ENCODE results near the gene PTPRCAP.

Gene PTPRCAP

DNA sequence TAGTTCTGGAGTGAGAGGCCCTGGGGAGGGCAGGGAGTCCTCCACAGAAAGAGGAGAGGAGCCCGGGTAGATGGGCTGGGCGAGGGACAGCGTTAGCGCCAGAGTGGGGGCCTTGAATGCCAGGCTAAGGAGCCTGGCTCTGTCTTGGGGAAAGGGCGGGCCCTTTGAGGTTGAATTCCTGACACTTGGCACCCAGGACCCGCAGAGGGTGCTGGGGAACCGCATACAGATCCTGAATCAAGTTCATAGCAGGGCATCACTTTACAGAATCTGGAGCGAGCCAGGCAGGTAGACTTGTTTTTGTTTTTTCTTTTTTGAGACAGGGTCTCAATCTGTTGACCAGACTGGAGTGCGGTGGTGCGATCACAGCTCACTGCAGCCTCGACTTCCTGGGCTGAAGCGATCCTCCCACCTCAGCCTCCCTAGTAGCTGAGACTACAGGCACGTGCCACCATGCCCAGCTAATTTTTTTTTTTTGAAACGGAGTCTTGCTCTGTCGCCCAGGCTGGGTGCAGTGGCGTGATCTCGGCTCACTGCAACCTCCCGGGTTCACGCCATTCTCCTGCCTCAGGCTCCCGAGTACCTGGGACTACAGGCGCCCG is 16.0 kb downstream of the PTPRCAP start:
- Histone ChIP-seq H3K4me3 (ENCODE audit: low read length) (no peak overlapping the region; the same call in 1 of the 2 replicates), H3K27ac (ENCODE audit: low read length) (no peak overlapping the region), H3K4me1 (ENCODE audit: control insufficient read depth, insufficient read depth, low read length) (peaks cover 4% of the 10 kb centered on the region; the same call in 1 of the 2 replicates), H3K36me3 (ENCODE audit: control insufficient read depth, insufficient read depth, low read length) (no peaks in the 10 kb centered on the region), H3K9me3 (ENCODE audit: control insufficient read depth, insufficient read depth, low read length) (no peaks in the 10 kb centered on the region), H3K27me3 (ENCODE audit: control insufficient read depth, insufficient read depth, low read length) (no peaks in the 10 kb centered on the region)
- DNase-seq (ENCODE audit: low read depth, low spot score): no peak
- WGBS (ENCODE audit: insufficient coverage, insufficient read length): no CpG with 5 or more reads among the region's 22 CpGs

DNA sequence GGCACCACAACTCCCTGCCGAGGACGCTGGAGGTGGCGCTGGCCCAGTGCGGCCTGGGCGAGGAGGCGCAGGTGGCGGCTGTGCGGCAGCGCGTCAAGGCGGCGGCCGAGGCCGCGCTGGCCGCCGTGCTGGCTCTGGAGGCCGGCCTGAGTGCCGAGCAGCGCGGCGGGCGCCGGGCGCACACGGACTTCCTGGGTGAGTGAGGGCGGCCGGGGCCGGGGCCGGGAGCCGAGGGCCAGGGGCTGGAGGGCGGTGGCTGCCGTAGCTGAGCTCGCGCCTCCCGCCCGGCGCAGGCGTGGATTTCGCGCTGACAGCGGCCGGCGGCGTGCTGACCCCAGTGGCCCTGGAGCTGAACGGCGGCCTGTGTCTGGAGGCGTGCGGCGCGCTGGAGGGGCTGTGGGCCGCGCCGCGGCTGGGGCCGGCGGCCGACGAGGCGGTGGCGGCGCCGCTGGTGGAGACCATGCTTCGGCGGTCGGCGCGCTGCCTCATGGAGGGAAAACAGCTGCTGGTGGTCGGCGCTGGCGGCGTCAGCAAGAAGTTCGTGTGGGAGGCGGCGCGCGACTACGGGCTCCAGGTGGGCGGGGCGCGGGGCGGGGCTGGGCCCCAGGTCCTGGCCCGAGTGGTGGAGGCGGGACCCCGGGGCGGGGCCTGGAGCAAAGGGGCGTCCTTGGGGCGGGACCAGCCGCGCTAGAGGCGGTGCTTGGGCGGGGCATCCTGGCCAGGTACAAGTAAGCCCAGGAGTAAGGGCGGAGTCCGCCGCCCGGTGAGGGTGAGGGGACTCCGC is 16.6 kb downstream of the PTPRCAP start:
- Histone ChIP-seq H3K27me3 (ENCODE audit: control insufficient read depth, insufficient read depth, low read length) (no peaks in the 10 kb centered on the region), H3K4me3 (ENCODE audit: low read length) (peak overlapping the region; percentile 49; the same call in 1 of the 2 replicates), H3K36me3 (ENCODE audit: control insufficient read depth, insufficient read depth, low read length) (no peaks in the 10 kb centered on the region), H3K9me3 (ENCODE audit: control insufficient read depth, insufficient read depth, low read length) (no peaks in the 10 kb centered on the region), H3K4me1 (ENCODE audit: control insufficient read depth, insufficient read depth, low read length) (peaks cover 9% of the 10 kb centered on the region), H3K27ac (ENCODE audit: low read length) (no peak overlapping the region)
- WGBS (ENCODE audit: insufficient coverage, insufficient read length): no CpG with 5 or more reads among the region's 97 CpGs
- DNase-seq (ENCODE audit: low read depth, low spot score): no peak

DNA sequence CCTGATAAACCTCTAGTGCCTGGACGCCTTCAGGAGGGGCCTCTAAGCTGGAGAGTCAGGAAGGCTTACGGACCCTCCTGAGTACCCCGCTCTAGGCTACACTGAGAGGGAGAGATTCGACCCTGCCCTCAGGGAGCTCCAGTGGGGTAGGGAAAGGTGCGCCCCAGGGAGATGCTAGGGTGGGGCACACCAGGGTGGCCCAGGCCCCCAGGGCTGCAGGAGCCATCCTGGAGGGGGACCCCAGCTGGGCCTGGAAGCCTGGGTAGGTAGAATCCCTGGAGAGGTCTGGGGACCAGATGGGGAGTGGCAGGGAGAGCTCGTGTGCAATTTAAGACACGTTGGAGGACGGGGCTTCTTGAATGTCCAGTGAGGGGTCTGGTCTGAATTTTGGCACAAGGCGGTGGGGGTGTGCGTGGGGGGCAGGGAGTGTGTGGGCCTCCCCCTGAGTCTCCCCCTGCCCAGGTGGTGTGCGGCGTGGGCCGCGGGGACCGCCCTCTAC is 17.3 kb downstream of the PTPRCAP start:
- H3K9me3 ChIP-seq (ENCODE audit: control insufficient read depth, insufficient read depth, low read length): no peaks in the 10 kb centered on the region
- no CpG with 5 or more reads among the region's 15 CpGs for WGBS (ENCODE audit: insufficient coverage, insufficient read length)
- H3K36me3 ChIP-seq (ENCODE audit: control insufficient read depth, insufficient read depth, low read length): no peaks in the 10 kb centered on the region
- H3K4me3 ChIP-seq (ENCODE audit: low read length): peak overlapping the region; percentile 49; the same call in 1 of the 2 replicates
- H3K4me1 ChIP-seq (ENCODE audit: control insufficient read depth, insufficient read depth, low read length): peaks cover 9% of the 10 kb centered on the region
- H3K27ac ChIP-seq (ENCODE audit: low read length): no peak overlapping the region
- H3K27me3 ChIP-seq (ENCODE audit: control insufficient read depth, insufficient read depth, low read length): no peaks in the 10 kb centered on the region
- DNase-seq (ENCODE audit: low read depth, low spot score): no peak

DNA sequence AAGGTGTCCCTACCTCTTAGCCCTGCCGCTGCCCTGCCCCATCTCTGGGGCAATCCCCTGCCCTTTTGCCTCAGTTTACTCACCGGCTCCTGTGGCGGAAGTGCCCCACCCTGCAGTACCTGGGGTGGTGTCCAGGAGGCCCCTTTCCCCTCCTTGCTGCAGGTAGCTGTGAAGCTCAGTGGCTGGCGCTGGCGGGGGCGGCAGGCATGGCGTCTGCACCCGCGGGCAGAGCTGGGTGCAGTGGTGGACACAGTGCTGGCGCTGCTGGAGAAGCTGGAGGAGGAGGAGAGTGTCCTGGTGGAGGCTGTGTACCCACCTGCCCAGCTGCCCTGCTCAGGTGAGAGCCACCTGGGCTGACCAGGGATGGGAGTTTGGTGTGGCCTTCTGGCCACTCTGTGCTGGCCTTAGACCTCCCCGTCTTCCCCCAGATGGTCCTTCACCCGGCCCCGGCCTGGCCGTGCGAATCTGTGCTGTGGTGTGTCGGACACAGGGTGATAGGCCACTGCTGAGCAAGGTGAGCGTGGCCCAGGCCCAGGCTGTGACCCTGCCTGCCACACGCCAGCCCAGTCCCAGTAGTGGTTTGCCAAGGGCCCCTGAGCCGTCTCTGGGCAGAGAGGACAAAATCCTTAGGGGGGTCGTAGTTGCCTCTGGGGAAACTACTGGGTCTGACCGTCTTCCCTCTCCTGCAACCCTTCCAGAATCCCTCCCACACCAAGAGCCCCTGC is 18.0 kb downstream of the PTPRCAP start:
- Histone ChIP-seq H3K36me3 (ENCODE audit: control insufficient read depth, insufficient read depth, low read length) (no peaks in the 10 kb centered on the region), H3K27me3 (ENCODE audit: control insufficient read depth, insufficient read depth, low read length) (no peaks in the 10 kb centered on the region), H3K4me3 (ENCODE audit: low read length) (no peak overlapping the region), H3K27ac (ENCODE audit: low read length) (no peak overlapping the region), H3K9me3 (ENCODE audit: control insufficient read depth, insufficient read depth, low read length) (no peaks in the 10 kb centered on the region), H3K4me1 (ENCODE audit: control insufficient read depth, insufficient read depth, low read length) (peaks cover 9% of the 10 kb centered on the region)
- WGBS (ENCODE audit: insufficient coverage, insufficient read length): no CpG with 5 or more reads among the region's 21 CpGs
- DNase-seq (ENCODE audit: low read depth, low spot score): no peak

DNA sequence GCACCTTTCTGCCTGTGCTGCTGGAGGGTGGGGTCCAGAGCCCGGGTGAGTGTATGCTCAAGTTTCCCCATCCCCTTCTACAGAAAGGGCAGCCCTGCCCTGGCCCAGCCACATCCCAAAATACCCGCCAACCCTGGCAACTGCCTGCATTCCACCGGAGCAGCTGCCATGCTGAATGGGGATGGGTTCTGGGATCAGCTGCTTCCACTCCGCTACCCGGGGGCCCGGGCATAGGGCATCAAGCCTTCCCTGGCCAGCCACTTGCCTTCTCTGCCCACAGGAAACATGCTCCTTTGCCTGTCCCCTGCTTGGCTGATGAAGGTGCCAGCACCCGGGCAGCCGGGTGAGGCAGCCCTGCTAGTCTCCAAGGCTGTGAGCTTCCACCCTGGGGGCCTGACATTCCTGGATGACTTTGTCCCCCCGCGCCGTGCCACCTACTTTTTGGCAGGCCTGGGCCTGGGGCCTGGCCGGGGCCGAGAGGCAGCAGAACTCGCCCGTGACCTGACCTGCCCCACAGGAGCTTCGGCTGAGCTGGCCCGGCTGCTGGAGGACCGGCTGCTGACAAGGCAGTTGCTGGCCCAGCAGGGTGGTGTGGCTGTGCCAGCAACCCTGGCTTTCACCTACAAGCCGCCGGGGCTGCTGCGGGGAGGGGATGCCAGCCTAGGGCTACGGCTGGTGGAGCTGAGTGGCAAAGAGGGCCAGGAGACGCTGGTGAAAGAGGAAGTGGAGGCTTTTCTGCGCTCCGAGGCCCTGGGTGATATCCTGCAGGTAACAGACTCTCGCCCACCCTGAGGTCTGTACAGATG is 18.8 kb downstream of the PTPRCAP start:
- no peaks in the 10 kb centered on the region for H3K36me3 ChIP-seq (ENCODE audit: control insufficient read depth, insufficient read depth, low read length)
- WGBS (ENCODE audit: insufficient coverage, insufficient read length): no CpG with 5 or more reads among the region's 26 CpGs
- H3K9me3 ChIP-seq (ENCODE audit: control insufficient read depth, insufficient read depth, low read length): no peaks in the 10 kb centered on the region
- no peaks in the 10 kb centered on the region for H3K27me3 ChIP-seq (ENCODE audit: control insufficient read depth, insufficient read depth, low read length)
- H3K4me3 ChIP-seq (ENCODE audit: low read length): no peak overlapping the region
- peaks cover 9% of the 10 kb centered on the region for H3K4me1 ChIP-seq (ENCODE audit: control insufficient read depth, insufficient read depth, low read length)
- H3K27ac ChIP-seq (ENCODE audit: low read length): no peak overlapping the region
- no peak for DNase-seq (ENCODE audit: low read depth, low spot score)

DNA sequence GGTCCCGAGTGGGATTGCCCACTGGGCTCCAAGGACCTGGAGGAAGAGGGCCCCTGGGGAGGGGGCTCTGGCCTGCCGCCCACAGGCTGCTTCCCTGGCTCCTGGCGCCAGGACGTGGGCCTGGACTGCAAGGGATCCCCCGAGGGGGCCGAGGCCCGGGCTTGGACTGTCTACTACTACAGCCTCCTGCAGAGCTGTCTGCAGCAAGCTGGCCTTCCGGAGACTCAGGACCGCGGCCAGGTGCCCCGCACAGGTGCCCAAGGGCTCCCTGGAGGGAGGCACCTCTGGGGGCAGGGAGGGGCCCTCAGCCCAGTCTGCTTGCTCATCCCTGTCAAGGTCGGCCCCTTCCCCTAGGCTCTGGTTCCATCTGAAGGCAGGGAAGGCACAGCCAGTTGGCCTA is 20.1 kb downstream of the PTPRCAP start:
- no peak for DNase-seq (ENCODE audit: low read depth, low spot score)
- Histone ChIP-seq H3K27ac (ENCODE audit: low read length) (no peak overlapping the region), H3K4me1 (ENCODE audit: control insufficient read depth, insufficient read depth, low read length) (peaks cover 9% of the 10 kb centered on the region), H3K9me3 (ENCODE audit: control insufficient read depth, insufficient read depth, low read length) (no peaks in the 10 kb centered on the region), H3K36me3 (ENCODE audit: control insufficient read depth, insufficient read depth, low read length) (no peaks in the 10 kb centered on the region), H3K4me3 (ENCODE audit: low read length) (no peak overlapping the region), H3K27me3 (ENCODE audit: control insufficient read depth, insufficient read depth, low read length) (no peaks in the 10 kb centered on the region)
- WGBS (ENCODE audit: insufficient coverage, insufficient read length): no CpG with 5 or more reads among the region's 12 CpGs

DNA sequence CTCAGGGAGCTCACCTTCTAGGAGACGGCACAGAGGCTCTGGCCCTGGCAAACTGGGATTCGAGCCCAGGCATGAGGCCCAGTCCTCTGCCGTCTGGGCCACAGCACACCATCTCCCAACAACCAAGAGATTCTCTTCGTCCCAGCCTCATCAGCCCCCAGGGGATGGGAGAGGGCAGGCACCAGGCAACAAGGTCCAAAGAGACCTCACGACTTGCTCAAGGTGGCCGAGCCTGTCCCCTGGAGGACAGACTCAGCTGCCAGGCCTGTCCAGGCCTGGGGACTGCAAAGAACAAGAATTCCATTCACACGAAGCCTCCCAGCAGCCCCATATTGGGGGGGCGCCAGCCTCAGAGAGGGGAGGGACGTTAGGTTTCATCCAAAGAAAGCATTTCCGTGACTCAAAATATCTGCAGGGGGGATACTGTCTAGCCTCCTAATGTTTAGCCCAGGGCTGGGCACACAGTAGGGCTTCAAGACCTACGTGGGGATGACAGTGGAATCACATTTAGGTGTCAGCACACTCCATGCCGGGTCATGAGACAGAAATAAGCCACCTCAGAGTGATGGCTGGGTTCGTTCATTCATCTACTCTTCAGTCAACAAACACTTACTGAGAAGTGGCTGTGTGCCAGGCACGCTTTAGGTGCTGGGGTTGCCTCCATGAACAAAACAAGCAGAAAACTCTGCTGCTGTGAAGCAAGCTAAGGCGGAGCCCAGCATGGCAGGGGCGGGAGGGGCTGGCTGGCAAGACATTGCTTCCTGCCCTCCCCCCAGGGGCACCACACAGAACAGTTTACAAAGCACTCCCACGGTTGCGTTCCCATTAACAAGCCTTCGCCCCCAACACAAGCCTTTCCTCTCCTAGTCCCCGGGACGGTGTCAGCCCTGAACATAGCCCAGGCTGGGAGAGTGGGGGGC is 20.8 kb downstream of the PTPRCAP start:
- H3K36me3 ChIP-seq (ENCODE audit: control insufficient read depth, insufficient read depth, low read length): no peaks in the 10 kb centered on the region
- no peak overlapping the region for H3K4me3 ChIP-seq (ENCODE audit: low read length)
- H3K27ac ChIP-seq (ENCODE audit: low read length): no peak overlapping the region
- H3K9me3 ChIP-seq (ENCODE audit: control insufficient read depth, insufficient read depth, low read length): no peaks in the 10 kb centered on the region
- H3K27me3 ChIP-seq (ENCODE audit: control insufficient read depth, insufficient read depth, low read length): no peaks in the 10 kb centered on the region
- no CpG with 5 or more reads among the region's 21 CpGs for WGBS (ENCODE audit: insufficient coverage, insufficient read length)
- H3K4me1 ChIP-seq (ENCODE audit: control insufficient read depth, insufficient read depth, low read length): peaks cover 9% of the 10 kb centered on the region
- no peak for DNase-seq (ENCODE audit: low read depth, low spot score)

DNA sequence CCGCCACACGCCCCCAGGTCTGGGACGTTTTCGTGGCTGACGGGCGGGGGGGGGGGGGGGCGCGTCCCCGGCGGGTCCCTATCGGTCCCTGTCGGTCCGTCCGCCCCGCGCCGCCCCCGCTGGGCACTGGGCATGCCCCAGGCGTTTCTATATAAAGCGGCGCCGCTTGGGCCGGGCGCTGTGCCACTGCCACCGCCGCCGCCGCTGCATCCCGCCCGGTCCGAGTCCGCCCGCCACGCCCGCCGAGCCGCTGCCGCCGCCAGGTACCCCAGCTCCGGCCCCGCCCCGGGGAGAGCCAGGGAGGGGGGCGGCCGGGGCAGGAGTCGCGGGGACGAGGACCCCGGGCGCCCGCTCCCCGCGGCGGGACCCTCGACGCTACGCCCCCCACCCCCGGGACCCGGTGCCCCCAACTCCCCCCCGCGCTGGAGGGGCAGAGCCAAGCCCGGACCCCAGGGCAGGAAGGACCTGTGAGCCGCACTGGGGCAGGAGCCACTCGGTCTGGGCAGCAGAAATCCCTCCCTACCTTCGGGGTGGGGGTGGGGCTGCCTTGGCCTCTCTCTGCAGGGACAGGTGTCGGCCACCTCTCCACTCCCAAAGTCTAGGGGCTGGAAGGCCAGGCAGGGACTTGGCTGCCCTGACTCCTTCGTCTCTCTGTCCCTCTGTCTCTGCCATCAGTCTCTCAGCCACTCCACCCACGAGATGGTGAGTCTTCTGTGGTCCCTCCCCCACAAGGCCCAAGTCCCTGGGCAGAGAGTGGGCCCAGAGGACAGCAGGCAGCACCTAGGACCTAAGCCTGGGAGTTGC is 21.8 kb downstream of the PTPRCAP start, which contains the start of gene CARNS1:
TSS of gene CARNS1 (plus strand) at position 178 of the 804 bp plus-strand sequence. CDS start at position 700, 522 bp downstream.
- H3K4me3 ChIP-seq (ENCODE audit: low read length): peak within 1 kb of the TSS; percentile 51; the same call in 1 of the 2 replicates
- DNase-seq (ENCODE audit: low read depth, low spot score): no peak
- WGBS (ENCODE audit: insufficient coverage, insufficient read length): no CpG with 5 or more reads among the region's 67 CpGs
- peaks cover 9% of the 10 kb centered on the region for H3K4me1 ChIP-seq (ENCODE audit: control insufficient read depth, insufficient read depth, low read length)
- no peaks in the 10 kb centered on the region for H3K27me3 ChIP-seq (ENCODE audit: control insufficient read depth, insufficient read depth, low read length)
- no peak within 1 kb of the TSS for H3K27ac ChIP-seq (ENCODE audit: low read length)
- no peaks in the 10 kb centered on the region for H3K9me3 ChIP-seq (ENCODE audit: control insufficient read depth, insufficient read depth, low read length)
- no peaks in the 10 kb centered on the region for H3K36me3 ChIP-seq (ENCODE audit: control insufficient read depth, insufficient read depth, low read length)

All from iPS DF 6.9 (cell line).